A673 (cell line): ENCODE data around the gene DLG5.

Experiments used
- CTCF ChIP-seq: fragments of 300-800, 200-600 bp; sonication (generic); conservative IDR thresholded peaks from 2 replicates; pipeline ENCODE4 v1.5.1; 2017; ENCODE audit warnings: low read depth, mild to moderate bottlenecking, antibody characterized with exemption, low read length, moderate library complexity, mixed read lengths
- EZH2 ChIP-seq: fragments of 200-600 bp; sonication (generic); IDR thresholded peaks from 2 replicates; pipeline ENCODE4 v1.6.1; 2017; ENCODE audit warnings: borderline replicate concordance, low read depth, mild to moderate bottlenecking, mixed read lengths, antibody characterized with exemption, low read length; ENCODE audit not compliant: poor library complexity, severe bottlenecking

GRCh38 chr10:77791506-77791905 is 135.0 kb downstream of the DLG5 start:
- no peak for TF ChIP-seq CTCF
- no peak for TF ChIP-seq EZH2
